ENCODE data around the gene SENP8. TPM values are rescaled to one million over a fixed set of nuclear protein-coding genes. Genes with fewer than 3 reads are reported as not detected.

Gene SENP8
- total RNA-seq, 1 experiment from 2014 or later = 3.8 TPM

DNA sequence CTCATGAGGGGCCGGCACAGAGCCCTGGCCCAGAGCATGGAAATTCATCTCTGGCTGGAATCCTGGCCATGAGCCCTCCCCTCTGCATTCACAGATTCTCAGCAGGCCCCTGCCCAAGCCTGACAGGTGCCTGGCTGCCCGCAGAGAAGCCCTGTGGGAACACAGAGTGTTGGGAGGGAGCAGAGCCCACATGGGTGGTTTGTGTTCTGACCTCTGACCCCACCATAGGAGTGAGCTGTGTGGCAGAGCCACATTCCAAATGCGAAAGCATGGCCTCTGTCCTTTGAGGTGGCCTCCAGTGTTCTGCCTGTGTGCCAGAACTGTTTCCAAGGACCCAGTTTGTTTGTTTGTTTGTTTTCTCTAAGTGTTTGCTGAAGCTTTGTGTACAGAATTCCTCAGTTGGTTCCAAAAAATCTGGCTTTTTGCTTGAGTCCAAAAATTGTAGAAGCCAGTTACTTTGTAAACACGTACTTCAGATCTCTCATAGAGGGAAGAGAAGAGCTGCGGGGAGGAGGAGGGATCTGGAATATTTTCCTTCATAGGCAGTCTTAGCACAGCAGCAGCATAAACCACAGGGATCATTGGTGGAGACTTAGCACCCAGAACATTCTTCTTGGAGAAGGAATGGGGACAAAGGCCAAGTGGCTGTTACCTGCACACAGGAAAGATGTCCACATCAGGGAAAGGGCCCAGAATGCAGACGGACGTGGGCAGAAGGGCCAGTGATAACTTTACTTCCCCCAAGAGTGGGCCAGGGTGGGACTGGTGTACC, 43.3 kb downstream of the SENP8 start:
- Mint-ChIP-seq H3K36me3 (ENCODE audit: insufficient read depth, unreplicated experiment) (peaks cover 6% of the 10 kb centered on the region), H3K27ac (ENCODE audit: low read depth, unreplicated experiment) (no peak overlapping the region), H3K4me3 (ENCODE audit: unreplicated experiment) (no peak overlapping the region), H3K9me3 (ENCODE audit: unreplicated experiment) (no peaks in the 10 kb centered on the region), H3K27me3 (ENCODE audit: insufficient read depth, unreplicated experiment) (no peaks in the 10 kb centered on the region), H3K4me1 (ENCODE audit: insufficient read depth, unreplicated experiment) (no peaks in the 10 kb centered on the region)
- intact Hi-C loops (cut with micrococcal nuclease) = no loop called here
- no TSS peak for BruUV-seq (replicated peaks)
- TF ChIP-seq, protein P1, sequence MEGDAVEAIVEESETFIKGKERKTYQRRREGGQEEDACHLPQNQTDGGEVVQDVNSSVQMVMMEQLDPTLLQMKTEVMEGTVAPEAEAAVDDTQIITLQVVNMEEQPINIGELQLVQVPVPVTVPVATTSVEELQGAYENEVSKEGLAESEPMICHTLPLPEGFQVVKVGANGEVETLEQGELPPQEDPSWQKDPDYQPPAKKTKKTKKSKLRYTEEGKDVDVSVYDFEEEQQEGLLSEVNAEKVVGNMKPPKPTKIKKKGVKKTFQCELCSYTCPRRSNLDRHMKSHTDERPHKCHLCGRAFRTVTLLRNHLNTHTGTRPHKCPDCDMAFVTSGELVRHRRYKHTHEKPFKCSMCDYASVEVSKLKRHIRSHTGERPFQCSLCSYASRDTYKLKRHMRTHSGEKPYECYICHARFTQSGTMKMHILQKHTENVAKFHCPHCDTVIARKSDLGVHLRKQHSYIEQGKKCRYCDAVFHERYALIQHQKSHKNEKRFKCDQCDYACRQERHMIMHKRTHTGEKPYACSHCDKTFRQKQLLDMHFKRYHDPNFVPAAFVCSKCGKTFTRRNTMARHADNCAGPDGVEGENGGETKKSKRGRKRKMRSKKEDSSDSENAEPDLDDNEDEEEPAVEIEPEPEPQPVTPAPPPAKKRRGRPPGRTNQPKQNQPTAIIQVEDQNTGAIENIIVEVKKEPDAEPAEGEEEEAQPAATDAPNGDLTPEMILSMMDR (IDR thresholded peaks at IDR 0.05; ENCODE audit: unreplicated experiment) = no peak
- DNase-seq (ENCODE audit: unreplicated experiment) = no peak
- ChIA-PET POLR2A (no interaction called here), CTCF (interaction anchor here (0.6 to 1.1 kb wide), 3 partner anchors 372 to 1112 kb away, joined by 3 to 5 read pairs (median 3); no protein-coding TSS in a partner anchor)

- BruUV-seq (replicated peaks) = no TSS peak
- Mint-ChIP-seq H3K9me3 (ENCODE audit: unreplicated experiment) (no peaks in the 10 kb centered on the region), H3K27ac (ENCODE audit: low read depth, unreplicated experiment) (no peak overlapping the region)
These were observed 44.4 kb downstream of the SENP8 start for GRCh38 chr15:72162569-72162968.

GRCh38 chr15:72163719-72164118, 45.5 kb downstream of the SENP8 start:
- BruUV-seq (replicated peaks) = no TSS peak
- TF ChIP-seq, protein P1 (IDR thresholded peaks at IDR 0.05; ENCODE audit: unreplicated experiment) = no peak
- Mint-ChIP-seq H3K4me3 (ENCODE audit: unreplicated experiment) (no peak overlapping the region), H3K36me3 (ENCODE audit: insufficient read depth, unreplicated experiment) (peaks cover 6% of the 10 kb centered on the region), H3K27ac (ENCODE audit: low read depth, unreplicated experiment) (no peak overlapping the region), H3K9me3 (ENCODE audit: unreplicated experiment) (no peaks in the 10 kb centered on the region), H3K27me3 (ENCODE audit: insufficient read depth, unreplicated experiment) (no peaks in the 10 kb centered on the region), H3K4me1 (ENCODE audit: insufficient read depth, unreplicated experiment) (peaks cover 15% of the 10 kb centered on the region)
- CTCF ChIA-PET = no interaction called here
- POLR2A ChIA-PET = interaction anchor here (1.5 kb wide), 1 partner anchor 68 kb away, joined by 5 read pairs; the partner anchor contains the start of gene PKM
- intact Hi-C loops (cut with micrococcal nuclease) = no loop called here
- DNase-seq (ENCODE audit: unreplicated experiment) = no peak

More at GRCh38 chr15:72162569-72162968, 44.4 kb downstream of the SENP8 start:
- DNase-seq (ENCODE audit: unreplicated experiment) = no peak
- peaks cover 3% of the 10 kb centered on the region for H3K4me1 Mint-ChIP-seq (ENCODE audit: insufficient read depth, unreplicated experiment)
- intact Hi-C loops (cut with micrococcal nuclease) = no loop called here
- CTCF ChIA-PET = interaction anchor here (0.6 to 1.1 kb wide), 4 partner anchors 371 to 1111 kb away, joined by 3 to 5 read pairs (median 4); no protein-coding TSS in a partner anchor
- H3K36me3 Mint-ChIP-seq (ENCODE audit: insufficient read depth, unreplicated experiment) = peaks cover 6% of the 10 kb centered on the region
- no peak overlapping the region for H3K4me3 Mint-ChIP-seq (ENCODE audit: unreplicated experiment)
- POLR2A ChIA-PET = no interaction called here
- H3K27me3 Mint-ChIP-seq (ENCODE audit: insufficient read depth, unreplicated experiment) = no peaks in the 10 kb centered on the region
- TF ChIP-seq, protein P1 (IDR thresholded peaks at IDR 0.05; ENCODE audit: unreplicated experiment) = no peak

DNA sequence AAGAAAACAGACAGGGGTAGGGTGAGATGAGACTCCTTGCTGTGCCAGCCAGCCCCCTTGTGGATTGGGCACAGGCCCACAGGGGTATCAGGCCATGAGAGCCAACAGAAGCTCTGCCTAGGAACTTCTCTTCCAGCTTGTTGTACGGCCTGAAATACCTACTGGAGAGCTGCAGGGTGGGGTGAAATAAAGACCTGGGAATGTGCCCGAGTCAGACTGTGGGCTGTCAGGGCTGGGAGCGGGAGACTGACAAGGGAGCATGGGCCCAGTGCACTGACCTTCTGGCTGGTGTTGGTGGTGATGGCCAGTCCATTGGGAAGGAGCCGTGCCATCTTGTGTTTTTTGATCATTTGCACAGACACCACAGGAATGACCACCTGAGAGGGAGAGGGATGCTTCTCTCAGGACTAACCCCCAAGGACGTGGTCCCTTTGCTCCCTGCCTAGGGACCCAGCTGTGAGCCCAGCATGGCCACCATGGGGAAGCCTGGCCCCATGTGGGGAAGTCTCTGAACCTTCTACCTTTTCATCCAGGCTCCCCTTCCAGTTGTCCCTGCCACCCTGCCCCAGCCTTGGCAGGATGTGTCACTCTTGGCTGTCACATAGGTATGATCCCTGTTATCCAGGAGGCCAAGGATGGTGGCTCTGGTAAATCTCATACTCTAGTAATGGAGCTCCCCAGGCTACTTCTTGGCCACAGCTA, 48.7 kb downstream of the SENP8 start:
- H3K4me1 Mint-ChIP-seq (ENCODE audit: insufficient read depth, unreplicated experiment) = peaks cover 22% of the 10 kb centered on the region
- no peak overlapping the region for H3K27ac Mint-ChIP-seq (ENCODE audit: low read depth, unreplicated experiment)
- H3K4me3 Mint-ChIP-seq (ENCODE audit: unreplicated experiment) = no peak overlapping the region
- H3K36me3 Mint-ChIP-seq (ENCODE audit: insufficient read depth, unreplicated experiment) = peaks cover 6% of the 10 kb centered on the region
- intact Hi-C loops (cut with micrococcal nuclease) = no loop called here
- DNase-seq (ENCODE audit: unreplicated experiment) = no peak
- no TSS peak for BruUV-seq (replicated peaks)
- CTCF ChIA-PET = interaction anchor here (2.8 kb wide), 1 partner anchor 11 kb away, joined by 17 read pairs; no protein-coding TSS in a partner anchor
- POLR2A ChIA-PET = no interaction called here
- TF ChIP-seq, protein P1 (IDR thresholded peaks at IDR 0.05; ENCODE audit: unreplicated experiment) = no peak
- no peaks in the 10 kb centered on the region for H3K27me3 Mint-ChIP-seq (ENCODE audit: insufficient read depth, unreplicated experiment)
- no peaks in the 10 kb centered on the region for H3K9me3 Mint-ChIP-seq (ENCODE audit: unreplicated experiment)
